T follicular helper cell (primary cell): ENCODE measurements around the gene POLRMT.
"Not testable (repeated sequence)": the region's sequence is repeated elsewhere in the genome, so short reads cannot be mapped to it uniquely, and the experiment has no call there.

Experiments used
- DNase-seq: peaks from one replicate; pipeline ENCODE4 v3.0.0-alpha.2; 2020; ENCODE audit warnings: low read depth

The POLRMT gene

DNA sequence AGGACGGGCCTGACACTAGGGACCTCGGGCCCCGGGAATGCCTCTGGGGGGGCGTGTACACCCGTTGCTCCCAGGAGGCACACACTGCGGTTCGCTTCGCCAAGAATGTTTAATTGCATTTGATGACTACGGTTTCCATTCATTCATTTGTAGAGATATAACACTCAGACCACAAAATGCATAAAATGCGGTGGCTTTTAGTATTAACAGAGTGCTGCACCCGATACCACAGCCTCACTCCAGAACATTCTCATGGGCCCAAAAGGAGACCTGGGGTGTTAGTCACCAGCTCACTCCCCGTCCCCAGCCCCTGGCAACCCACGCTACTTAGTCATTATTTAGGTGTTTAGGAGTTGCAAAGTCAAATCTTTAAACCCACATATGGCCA lies 21.9 kb downstream of the POLRMT start:
- DNase-seq, result peak; percentile 26

DNA sequence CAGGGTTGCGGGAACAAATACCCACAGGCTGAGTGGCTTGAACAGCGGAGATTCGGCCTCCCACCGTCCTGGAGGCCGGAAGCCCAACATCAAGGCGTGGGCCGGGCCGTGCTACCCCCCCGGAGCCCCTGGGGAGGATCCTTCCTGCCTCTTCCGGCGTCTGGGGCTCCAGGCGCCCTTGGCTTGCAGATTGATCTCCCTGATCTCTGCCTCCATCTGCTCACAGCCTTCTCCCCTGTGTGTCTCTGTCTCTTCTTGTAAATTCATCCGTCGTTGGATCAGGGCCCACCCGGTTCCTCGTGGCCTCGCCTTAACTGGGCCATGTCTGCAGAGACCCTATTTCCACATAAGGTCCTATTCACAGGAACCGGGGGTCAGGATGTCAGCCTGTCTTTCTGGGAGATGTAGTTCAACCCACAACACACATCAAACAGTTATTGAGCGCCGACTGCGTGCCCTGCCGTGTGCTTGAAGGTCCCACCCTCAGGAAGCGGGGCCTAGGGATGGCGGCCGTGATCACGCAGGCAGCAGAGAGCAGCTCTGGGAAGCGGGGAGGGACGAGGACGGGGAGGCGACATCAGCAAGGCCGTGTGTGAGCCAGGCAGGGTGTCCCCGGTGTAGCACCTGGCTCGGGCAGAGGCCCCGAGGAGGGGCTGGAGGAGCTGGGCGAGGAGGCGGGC lies 22.4 kb downstream of the POLRMT start:
- peak; percentile 49 for DNase-seq

DNA sequence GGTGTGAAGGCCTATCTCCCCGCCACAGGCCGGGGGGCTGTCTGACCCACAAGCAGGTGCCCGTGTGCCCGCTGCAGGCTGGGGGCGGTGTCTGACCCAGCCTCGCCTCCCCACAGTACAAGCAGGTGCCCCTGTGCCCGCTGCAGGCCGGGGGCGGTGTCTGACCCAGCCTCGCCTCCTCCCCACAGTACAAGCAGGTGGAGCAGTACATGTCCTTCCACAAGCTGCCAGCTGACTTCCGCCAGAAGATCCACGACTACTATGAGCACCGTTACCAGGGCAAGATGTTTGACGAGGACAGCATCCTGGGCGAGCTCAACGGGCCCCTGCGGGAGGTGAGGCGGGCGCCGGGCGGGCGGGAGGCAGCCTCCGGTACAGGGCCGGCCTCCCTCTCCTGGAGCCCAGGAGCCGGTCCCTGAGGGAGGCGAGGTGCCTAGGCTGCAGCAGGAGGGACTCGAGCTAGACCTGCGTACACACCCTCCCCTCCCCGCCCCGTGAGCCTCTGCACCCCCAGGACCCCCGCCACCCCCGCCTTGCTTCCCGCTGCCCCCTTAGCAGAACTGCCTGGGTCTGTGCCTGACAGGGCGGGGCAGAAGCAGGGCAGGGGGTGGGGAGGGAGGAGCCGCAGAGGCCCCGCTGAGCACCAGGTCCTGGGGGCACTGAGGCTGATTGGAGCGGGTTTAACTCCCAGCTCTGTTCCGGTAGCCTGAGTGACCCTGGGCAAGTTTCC lies 23.1 kb downstream of the POLRMT start:
- no peak for DNase-seq

DNA sequence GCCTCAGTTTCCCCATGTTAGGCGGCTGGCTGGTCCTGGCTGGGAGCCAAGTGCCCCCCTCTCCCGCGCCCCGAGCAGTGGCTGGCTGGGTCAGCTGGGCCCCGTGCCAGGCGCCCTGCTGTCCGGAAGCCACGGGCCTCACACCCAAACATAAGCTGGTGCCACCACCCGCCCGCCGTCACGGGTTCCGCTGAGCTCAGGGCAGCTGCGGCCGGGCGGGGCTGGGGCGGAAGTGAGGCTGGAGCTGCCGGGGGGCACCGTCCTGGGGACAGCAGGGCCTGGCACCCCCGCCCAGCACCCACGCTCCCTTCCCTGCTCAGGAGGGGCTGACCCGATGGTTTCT lies 24.4 kb downstream of the POLRMT start:
- no peak for DNase-seq

DNA sequence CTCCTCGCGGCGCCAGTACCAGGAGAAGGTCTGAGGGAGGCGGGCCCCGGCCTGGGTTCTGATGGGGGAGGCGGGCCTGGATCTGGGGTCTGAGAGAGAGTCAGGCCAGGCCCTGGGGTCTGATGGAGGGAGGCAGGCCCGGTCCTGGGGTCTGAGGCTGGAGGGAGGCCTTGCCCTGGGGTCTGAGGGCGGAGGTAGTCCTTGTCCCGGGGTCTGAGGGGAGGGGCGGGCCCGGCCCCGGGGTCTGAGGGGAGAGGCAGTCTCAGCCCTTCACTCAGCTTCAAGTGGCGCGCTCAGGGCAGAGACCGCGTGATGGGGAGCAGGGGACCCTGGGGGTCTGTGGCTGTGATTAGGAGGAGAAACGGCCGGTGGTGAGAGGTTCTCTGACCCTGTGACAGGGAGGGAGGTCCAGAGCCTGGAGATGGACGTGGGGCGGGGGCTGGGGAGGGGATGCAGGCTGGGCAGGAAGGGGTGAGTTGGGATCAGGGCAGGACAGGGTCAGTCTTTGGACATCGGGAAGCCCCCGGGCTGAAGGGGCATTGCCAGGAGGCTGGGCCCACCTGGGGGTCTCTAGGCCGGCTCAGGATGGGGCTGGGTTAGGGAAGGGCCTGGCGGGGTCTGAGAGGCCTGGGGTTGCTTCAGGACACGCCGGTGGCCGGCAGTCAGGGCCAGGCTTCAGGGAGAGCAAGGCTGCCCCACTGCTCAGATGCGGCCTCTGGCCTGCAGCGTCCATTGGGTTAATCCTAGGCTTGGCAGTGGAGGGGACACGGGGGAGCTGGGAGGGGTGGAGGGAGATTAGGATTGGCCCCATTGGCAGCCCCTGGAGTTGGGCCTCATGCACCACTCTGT lies 25.0 kb downstream of the POLRMT start:
- DNase-seq, result no peak

DNA sequence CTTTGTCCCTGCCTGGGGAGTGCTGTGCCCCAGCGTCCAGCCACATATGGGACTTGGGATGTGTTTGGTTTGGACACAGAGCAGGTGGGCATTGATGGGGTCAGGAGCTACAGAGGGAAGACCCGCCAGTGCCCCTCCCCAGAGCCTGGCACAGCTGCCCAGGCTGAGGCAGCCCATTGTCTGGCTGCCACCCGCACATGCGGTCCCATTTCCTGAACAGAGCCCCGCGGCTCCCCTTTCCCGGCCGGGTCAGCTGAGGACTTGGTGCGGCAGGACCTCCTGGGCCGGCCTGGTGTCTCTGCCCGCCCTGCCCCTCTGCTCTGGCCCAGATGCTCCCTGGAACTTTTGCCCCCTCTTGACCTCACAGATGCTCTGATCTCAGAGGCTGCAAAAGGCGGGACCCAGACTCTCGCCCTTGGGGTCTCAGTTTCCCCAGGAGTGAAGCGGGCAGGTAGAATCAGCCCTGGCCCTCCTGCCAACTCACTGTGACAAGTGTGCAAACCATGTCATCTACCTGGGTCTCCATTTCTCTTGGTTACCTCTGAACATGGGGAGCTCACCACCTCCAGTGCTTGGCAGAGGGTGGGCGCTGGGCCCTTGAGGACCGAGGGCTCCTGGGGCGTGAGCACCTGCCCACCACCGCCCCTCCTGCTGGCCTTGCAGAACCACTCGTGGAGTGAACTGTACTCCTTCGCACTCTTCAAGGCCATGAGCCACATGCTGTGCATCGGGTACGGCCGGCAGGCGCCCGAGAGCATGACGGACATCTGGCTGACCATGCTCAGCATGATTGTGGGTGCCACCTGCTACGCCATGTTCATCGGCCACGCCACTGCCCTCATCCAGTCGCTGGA lies 25.8 kb downstream of the POLRMT start:
- DNase-seq, result no peak

DNA sequence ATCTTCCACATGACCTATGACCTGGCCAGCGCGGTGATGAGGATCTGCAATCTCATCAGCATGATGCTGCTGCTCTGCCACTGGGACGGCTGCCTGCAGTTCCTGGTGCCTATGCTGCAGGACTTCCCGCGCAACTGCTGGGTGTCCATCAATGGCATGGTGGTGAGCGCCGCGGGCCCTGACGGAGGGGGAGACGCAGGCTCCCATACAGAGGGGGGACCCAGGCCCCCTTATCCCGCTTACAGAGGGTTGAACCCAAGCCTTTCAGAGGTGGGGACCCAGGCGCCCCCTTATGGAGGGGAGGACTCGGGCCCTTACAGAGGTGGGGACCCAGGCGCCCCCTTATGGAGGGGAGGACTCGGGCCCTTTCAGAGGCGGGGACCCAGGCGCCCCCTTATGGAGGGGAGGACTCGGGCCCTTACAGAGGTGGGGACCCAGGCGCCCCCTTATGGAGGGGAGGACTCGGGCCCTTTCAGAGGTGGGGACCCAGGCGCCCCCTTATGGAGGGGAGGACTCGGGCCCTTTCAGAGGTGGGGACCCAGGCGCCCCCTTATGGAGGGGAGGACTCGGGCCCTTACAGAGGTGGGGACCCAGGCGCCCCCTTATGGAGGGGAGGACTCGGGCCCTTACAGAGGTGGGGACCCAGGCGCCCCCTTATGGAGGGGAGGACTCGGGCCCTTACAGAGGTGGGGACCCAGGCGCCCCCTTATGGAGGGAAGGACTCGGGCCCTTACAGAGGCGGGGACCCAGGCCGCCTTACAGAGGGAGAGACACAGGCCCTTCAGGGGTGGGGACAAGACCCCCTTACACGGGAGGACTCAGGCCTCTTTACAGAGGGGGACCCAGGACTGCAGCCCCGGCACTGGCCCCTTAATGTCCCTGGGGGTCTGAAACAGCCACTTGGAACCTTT lies 28.0 kb downstream of the POLRMT start:
- not testable (repeated sequence) for DNase-seq

DNA sequence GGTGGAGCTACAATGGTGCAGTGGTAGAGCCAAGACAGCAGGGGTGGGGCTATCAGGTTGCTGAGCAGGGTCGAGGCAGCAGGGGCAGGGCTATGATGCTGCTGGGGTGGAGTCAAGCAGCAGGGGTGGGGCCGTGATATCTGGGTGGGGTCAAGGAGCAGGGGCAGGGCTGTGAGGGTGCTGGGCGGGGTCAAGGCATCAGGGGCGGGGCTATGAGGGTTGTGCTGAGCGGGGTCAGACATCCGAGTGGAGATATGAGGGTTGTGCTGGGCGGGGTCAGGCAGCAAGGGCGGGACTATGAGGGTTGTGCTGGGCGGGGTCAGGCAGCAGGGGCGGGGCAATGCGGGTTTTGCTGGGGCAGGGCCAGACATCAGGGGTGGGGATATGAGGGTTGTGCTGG lies 29.0 kb downstream of the POLRMT start:
- DNase-seq, result no peak

DNA sequence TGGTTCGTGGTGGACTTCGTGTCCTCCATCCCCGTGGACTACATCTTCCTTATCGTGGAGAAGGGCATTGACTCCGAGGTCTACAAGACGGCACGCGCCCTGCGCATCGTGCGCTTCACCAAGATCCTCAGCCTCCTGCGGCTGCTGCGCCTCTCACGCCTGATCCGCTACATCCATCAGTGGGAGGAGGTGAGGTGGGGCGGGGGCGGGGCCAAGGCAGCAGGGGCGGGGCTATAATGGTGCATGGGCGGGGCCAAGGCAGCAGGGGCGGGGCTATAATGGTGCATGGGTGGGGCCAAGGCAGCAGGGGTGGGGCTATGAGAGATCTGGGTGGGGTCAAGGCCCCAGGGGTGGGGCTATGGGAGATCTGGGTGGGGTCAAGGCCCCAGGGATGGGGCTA lies 29.6 kb downstream of the POLRMT start:
- DNase-seq, result not testable (repeated sequence)

DNA sequence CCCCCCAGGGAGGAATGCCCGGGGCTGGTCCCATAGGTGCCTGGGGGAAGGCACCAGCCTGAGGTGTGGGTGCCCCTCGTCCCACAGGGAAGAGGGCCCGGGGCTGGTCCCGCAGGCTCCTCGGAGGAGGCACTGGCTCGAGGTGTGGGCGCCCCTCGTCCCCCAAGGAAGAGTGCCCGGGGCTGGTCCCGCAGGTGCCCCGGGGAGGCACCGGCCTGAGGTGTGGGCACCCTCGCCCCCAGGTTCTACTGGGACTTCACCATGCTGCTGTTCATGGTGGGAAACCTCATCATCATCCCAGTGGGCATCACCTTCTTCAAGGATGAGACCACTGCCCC lies 30.1 kb downstream of the POLRMT start:
- DNase-seq, result not testable (repeated sequence)

DNA sequence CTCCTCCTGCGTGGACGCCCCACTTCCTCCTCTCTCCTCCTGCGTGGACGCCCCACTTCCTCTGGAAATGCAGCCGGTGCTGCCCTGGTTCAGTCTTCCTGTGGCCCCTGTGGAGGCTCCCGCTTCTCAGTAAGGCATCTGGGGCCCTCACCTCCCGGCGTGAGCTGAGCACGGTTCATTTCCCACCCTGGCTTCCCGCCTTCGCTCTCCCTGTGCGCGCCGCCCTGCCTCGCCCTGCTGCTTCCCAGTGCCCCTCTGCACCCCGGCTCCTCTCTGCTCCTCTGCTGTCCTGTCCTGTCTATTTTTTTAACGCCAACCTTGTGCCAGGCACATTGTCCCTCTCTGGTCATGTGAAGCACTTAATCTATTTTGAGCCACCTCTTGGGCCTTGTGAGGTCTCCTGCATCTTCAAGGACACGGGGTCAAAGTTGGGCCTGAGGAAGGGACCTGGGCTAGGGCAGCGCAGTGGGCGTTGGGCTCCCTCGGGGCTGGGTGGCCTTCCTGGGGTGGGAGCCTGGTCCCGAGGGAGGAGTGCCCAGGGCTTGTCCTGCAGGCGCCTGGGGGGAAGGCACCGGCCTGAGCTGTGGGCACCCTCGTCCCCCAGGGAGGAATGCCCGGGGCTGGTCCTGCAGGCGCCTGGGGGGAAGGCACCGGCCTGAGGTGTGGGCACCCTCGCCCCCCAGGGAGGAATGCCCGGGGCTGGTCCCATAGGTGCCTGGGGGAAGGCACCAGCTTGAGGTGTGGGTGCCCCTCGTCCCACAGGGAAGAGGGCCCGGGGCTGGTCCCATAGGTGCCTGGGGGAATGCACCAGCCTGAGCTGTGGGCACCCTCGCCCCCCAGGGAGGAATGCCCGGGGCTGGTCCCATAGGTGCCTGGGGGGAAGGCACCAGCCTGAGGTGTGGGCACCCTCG lies 30.7 kb downstream of the POLRMT start:
- DNase-seq, result no peak

DNA sequence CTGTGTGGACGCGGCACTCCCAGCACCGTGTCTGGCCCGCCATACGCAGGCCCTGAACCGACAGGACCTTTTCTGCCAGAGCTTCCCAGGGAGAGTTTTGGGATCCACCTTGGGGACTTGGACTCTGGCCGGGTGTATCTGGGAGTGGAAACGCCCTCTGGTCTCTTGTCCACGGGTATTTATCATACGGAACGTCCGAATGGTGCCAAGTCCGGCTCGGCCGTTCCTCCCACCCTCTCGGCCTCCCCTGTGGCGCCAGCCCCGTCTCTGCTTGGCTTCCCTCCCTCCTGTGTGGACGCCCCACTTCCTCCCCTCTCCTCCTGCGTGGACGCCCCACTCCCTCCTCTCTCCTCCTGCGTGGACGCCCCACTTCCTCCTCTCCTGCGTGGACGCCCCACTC lies 31.5 kb downstream of the POLRMT start:
- no peak for DNase-seq

DNA sequence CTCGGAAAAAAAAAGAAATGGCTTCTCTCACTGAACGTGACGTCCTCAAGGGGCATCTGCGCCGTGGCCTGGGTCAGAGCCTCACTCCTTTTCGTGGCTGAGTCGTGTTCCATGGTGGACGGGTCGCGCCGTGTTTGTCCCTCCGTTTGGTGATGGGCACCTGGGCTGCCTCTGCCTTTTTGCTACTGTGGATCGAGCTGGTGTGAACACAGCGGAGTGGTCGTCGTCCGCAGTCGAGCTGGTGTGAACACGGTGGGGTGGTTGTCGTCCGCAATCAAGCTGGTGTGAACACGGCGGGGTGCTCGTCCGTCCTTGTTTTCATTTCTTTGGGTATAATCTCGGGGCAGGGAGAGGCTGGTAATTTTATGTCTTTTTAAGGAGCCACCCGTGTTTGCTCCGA lies 32.0 kb downstream of the POLRMT start:
- DNase-seq, result no peak

DNA sequence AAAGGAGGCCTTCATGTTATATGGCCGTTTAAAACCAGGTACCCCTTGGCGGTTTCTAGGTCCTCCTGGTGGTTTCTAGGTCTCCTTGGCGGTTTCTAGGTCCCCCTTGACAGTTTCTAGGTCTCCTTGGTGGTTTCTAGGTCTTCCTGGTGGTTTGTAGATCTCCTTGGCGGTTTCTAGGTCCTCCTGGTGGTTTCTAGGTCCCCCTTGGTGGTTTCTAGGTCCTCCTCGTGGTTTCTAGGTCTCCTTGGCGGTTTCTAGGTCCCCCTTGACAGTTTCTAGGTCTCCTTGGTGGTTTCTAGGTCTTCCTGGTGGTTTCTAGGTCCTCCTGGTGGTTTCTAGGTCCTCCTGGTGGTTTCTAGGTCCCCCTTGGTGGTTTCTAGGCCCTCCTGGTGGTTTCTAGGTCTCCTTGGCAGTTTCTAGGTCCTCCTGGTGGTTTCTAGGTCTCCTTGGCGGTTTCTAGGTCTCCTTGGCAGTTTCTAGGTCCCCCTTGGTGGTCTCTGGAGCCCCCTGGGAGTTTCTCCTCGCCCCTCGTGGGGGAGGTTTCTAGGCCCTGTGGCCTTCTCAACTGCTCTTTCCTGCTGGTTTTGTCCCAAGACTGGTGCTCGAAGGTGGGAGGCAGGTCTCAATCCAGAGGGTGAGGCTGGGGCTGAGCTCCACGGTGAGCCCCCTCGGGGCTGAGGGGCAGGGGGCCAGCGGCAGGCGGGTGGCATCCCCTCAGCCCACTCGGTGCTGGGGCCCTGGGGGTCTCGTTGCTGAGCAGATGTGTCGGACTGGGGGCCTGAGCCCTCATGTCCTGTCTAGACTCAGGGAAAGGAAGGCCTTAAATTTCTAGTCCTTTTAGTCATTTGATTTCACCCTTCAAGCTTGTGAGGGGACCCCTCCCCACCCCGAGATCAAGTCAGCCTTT lies 35.7 kb downstream of the POLRMT start:
- DNase-seq, result no peak

DNA sequence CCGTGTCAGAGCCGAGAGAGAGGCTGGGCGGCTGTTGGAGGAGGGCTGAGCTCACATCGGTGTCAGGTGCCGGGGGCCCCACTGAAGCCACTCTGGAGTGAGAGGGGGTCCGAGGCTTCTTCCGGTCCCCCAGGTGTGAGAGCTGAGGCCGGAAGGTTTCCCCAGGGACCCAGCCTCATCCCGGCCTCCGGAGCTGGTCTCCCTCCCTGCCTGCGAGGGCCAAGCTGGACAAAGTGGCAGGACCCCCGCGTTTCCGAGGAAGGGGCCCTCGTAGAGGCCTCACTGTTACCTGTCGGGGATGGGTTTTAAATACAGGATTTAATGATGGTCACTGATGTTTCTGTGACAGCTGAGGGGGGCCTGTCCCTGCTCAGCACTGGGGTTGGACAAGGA lies 37.1 kb downstream of the POLRMT start:
- DNase-seq, result no peak

DNA sequence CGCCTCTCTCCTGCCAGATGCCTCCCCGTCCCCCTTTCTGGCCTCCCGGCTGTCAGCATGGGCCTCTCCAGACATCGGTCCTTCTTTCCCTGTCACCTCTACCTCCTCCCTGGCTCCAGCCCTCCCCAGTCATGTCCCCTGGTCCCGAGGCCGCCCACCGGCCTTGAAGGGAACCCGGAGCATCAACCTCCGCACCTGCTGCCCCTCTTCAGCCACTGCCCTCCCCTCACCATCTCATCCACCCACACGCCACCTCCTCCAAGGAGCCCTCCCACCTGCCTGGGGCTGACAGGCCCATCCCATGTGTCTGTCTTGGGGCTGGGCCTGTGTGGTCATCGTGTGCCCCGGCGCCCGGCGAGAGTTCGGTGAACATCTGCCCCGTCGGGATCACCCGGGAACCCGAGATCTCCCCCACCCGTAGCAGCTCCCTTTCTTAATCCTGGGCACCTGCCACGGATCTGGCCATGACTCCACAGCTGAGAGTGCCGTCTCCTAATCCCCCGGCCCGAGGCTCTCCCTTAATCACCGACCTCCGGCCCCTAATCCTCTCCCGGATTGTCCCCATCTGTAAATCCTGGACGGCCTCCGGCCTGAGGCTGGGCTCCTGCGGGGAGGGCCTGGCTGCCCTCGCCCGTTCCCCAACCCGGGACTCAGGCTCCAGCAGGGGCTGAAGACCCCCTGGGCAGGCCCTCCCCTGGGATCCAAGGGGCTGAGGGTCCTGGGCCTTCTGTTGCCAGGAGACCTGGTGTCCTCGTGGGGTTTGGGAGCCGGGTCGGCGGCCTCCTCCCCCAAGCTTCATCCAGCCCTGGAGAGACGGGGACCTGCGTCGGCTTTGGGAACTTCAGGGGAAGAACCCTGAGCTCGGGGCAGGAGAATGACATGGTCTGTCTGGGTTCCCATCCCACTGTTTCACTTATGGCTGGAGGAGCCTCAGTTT lies 37.7 kb downstream of the POLRMT start:
- no peak for DNase-seq

DNA sequence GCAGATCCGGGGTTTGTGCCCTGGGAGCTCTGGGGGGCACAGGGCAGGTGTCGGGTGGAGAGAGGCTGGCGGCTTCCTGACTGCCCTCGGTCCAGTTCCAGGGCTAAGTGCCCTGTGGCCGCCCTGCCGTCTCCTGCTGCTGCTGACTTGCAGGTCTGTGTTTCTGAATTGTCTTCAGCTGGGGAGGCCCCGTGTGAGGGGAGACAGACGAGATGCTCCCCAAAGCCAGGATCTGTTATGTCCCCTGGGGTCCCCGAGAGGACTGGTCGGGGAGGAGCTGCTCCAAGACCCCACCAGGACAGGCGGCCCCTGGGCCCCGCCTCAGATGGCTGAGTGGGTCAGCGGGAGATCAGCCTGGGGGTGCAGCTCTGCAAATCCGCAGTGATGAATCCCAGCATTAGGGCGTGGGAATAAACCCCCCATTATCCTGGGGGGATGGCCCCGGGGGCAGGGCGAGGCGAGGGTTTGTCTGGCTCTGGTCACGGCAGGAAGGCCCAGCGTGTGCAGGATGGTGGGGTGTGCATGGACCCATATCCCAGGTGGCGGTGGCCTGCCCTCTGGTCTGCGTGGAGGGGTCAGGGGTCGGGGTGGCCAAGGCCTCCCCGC lies 39.0 kb downstream of the POLRMT start:
- no peak for DNase-seq
